KG1 (cell line): ENCODE measurements around the gene EP300.
"Not testable (repeated sequence)": the region's sequence is repeated elsewhere in the genome, so short reads cannot be mapped to it uniquely, and the experiment has no call there.

Experiments used
- DNase-seq: peaks from one replicate; lab custom pipeline; 2025; lab: John Stamatoyannopoulos, UW

EP300 gene

GRCh38 chr22:41152902-41153301 is 60.5 kb downstream of the EP300 start:
- no peak for DNase-seq

- no peak for DNase-seq
These were observed 64.7 kb downstream of the EP300 start for GRCh38 chr22:41157083-41157482.

GRCh38 chr22:41169157-41169556 is 76.8 kb downstream of the EP300 start:
- DNase-seq: no peak

GRCh38 chr22:41171996-41172395 is 79.6 kb downstream of the EP300 start:
- DNase-seq: no peak

- DNase-seq: no peak
These were observed 83.2 kb downstream of the EP300 start for GRCh38 chr22:41175546-41175945.

- no peak for DNase-seq
These were observed 84.7 kb downstream of the EP300 start for GRCh38 chr22:41177040-41177621.

GRCh38 chr22:41177622-41178424 is 85.4 kb downstream of the EP300 start:
- DNase-seq: no peak

- no peak for DNase-seq
These were observed 86.1 kb downstream of the EP300 start for GRCh38 chr22:41178425-41178975.

GRCh38 chr22:41180362-41180761 is 88.0 kb downstream of the EP300 start:
- not testable (repeated sequence) for DNase-seq

GRCh38 chr22:41180926-41181325 is 88.5 kb downstream of the EP300 start:
- no peak for DNase-seq

- DNase-seq: no peak
These were observed 89.2 kb downstream of the EP300 start for GRCh38 chr22:41181349-41182241.

- no peak for DNase-seq
These were observed 92.3 kb downstream of the EP300 start for GRCh38 chr22:41184679-41185078.

- DNase-seq: no peak
These were observed 99.1 kb downstream of the EP300 start for GRCh38 chr22:41191467-41191866.

- DNase-seq: no peak
These were observed 101.4 kb downstream of the EP300 start for GRCh38 chr22:41193829-41194228.

GRCh38 chr22:41197038-41197972 is 104.9 kb downstream of the EP300 start:
- DNase-seq: peak; percentile 61

- DNase-seq: no peak
These were observed 105.7 kb downstream of the EP300 start for GRCh38 chr22:41198027-41198580.

- DNase-seq: no peak
These were observed 108.7 kb downstream of the EP300 start for GRCh38 chr22:41201141-41201540.

- DNase-seq: no peak
These were observed 110.7 kb downstream of the EP300 start for GRCh38 chr22:41203118-41203517.

- no peak for DNase-seq
These were observed 111.7 kb downstream of the EP300 start for GRCh38 chr22:41204066-41204465.

- DNase-seq: peak; percentile 89
These were observed 112.9 kb downstream of the EP300 start, which contains the start of gene L3MBTL2 for GRCh38 chr22:41204992-41205900. L3MBTL2 (plus strand) TSS chr22:41205312; CDS start chr22:41205363, 51 bp downstream.
